GM19193 (cell line): ENCODE measurements around the gene TMEM203.

ENCODE experiments used
- POLR2A ChIP-seq: IDR thresholded peaks from 4 replicates; pipeline ENCODE4 v1.6.1; 2011; ENCODE audit not compliant: insufficient read depth, insufficient read length; ENCODE audit errors: extremely low read depth

The TMEM203 gene

GRCh38 chr9:137158625-137159024 is 46.8 kb downstream of the TMEM203 start:
- TF ChIP-seq POLR2A = no peak

DNA sequence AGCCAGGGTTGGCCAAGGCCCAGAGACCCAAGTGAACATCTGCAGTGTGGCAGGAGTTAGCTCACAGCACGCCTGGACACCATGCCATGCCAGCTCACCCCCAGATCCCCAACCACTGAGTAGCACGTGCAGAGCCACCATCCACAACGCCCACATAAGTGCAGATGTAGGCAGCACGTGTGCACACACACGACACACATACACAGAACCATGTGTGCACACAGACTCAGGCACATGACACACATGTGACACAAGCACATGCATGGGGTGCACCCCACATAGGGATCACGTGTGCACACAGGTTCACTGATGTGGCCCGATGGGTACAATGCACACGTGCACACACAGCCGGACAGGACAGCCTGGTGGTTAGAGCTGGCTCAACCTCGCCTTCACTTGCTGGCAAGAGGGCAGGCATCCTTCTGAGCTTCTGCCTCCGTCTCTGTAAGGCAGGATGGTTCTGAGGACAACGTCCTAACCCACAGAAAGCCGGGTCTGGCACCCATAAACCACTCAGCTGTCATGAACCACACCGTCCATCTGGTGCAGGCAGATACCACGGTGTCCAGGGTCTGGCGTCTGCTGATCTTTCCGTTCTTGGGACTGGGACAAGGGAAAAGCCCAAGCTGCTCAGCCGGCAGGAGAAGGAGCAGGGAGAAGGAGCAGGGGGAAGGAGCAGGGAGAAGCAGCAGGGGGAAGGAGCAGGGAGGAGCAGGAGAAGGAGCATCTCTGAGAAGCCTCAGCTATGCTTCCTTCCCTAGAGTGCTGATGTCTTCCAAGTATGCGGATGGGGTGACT is 47.6 kb downstream of the TMEM203 start:
- no peak for TF ChIP-seq POLR2A

DNA sequence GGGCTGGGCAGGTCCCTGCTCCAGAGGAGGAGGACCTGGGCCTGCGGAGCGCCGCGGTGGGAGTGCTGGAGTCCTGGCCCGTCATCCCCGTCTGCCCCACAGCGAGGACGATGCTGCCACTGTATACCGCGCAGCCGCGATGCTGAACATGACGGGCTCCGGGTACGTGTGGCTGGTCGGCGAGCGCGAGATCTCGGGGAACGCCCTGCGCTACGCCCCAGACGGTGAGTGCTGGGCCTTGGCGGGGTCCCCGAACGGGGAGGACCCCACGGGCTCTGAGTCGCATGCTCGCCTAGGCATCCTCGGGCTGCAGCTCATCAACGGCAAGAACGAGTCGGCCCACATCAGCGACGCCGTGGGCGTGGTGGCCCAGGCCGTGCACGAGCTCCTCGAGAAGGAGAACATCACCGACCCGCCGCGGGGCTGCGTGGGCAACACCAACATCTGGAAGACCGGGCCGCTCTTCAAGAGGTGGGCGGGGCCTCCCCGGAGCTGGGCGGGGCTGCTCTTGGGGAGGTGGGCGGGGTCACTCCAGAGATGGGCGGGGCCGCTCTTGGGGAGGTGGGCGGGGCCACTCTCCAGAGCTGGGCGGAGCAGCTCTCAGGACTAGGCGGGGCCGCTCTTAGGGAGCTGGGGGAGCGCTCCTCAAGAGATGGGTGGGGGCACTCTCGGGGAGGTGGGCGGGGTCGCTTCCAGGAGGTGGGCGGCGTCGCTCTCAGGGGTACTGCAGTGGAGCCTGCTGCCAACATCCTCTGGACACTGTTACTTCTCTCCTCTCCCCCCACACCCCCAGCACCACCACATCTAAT is 48.7 kb downstream of the TMEM203 start:
- no peak for TF ChIP-seq POLR2A
